Suprapubic skin (tissue), 4 donors: ENCODE data around the gene NUDCD2. TPM values are rescaled to one million over a fixed set of nuclear protein-coding genes. Genes with fewer than 3 reads are reported as not detected.

Source experiments
- DNase-seq, 2 donors: peaks; one replicate each; pipeline ENCODE4 v3.0.0-alpha.2; 2019; ENCODE audit warnings: low spot score in 2 of 2
- H3K27ac ChIP-seq: fragments of 200-600 bp; sonication (generic); one replicate; pipeline ENCODE4 v1.5.1; 2019
- H3K27me3 ChIP-seq: fragments of 200-600 bp; sonication (generic); one replicate; pipeline ENCODE4 v1.5.1; 2019
- H3K36me3 ChIP-seq: fragments of 200-600 bp; sonication (generic); one replicate; pipeline ENCODE4 v1.5.1; 2019
- H3K4me1 ChIP-seq: fragments of 200-600 bp; sonication (generic); one replicate; pipeline ENCODE4 v1.5.1; 2019
- H3K4me3 ChIP-seq: fragments of 200-600 bp; sonication (generic); one replicate; pipeline ENCODE4 v1.5.1; 2019; ENCODE audit warnings: mild to moderate bottlenecking
- H3K9me3 ChIP-seq: fragments of 200-600 bp; sonication (generic); one replicate; pipeline ENCODE4 v1.5.1; 2019
- CTCF ChIP-seq, 2 donors: fragments of 200-600 bp in 1 of 2; fragments of 450-650 bp in 1 of 2; sonication (generic) in 1 of 2; IDR thresholded peaks; one replicate each; pipeline ENCODE4 v1.5.1; 2016 to 2019; ENCODE audit warnings: antibody characterized with exemption in 2 of 2, mild to moderate bottlenecking in 1 of 2, moderate library complexity in 1 of 2
- EP300 ChIP-seq: sonication (generic); formaldehyde crosslinking; IDR thresholded peaks from one replicate; pipeline ENCODE4 v1.6.1; 2017; ENCODE audit warnings: antibody characterized with exemption
- POLR2A ChIP-seq, 2 donors: fragments of 450-650 bp; IDR thresholded peaks; one replicate each; pipeline ENCODE4 v1.6.1; 2017; ENCODE audit warnings: antibody characterized with exemption in 2 of 2, mild to moderate bottlenecking in 2 of 2, moderate library complexity in 2 of 2
- POLR2AphosphoS5 ChIP-seq, 3 donors: sonication (generic); formaldehyde crosslinking; IDR thresholded peaks; one replicate each; pipeline ENCODE4 v1.6.1; 2017; ENCODE audit warnings: antibody characterized with exemption in 3 of 3
- WGBS: methylation state at CpG from one replicate; pipeline ENCODE4 v1.1.5; 2018; 5-methylcytosine and 5-hydroxymethylcytosine counted together
- total RNA-seq, 4 donors: library from RNA; depleted of rRNA; stranded (reverse); fragments of >200 nt; gene quantifications; one replicate each; pipeline ENCODE4 v1.1.0, GENCODE V29; 2016

The NUDCD2 gene
- total RNA-seq, 4 donors from 2014 or later: 4.4 to 19.0 (median 6.1) TPM

- Histone ChIP-seq H3K27me3 (no peaks in the 10 kb centered on the region), H3K4me1 (no peaks in the 10 kb centered on the region), H3K27ac (no peak overlapping the region), H3K4me3 (no peak overlapping the region), H3K36me3 (peaks cover 76% of the 10 kb centered on the region), H3K9me3 (no peaks in the 10 kb centered on the region)
- TF ChIP-seq EP300 (no peak), POLR2AphosphoS5 (IDR thresholded peaks at IDR 0.05) (no peak), CTCF (IDR thresholded peaks at IDR 0.05) (no peak), POLR2A (IDR thresholded peaks at IDR 0.05) (no peak)
- DNase-seq: no peak
Measured at GRCh38 chr5:163447191-163447590, 12.7 kb downstream of the NUDCD2 start.

DNA sequence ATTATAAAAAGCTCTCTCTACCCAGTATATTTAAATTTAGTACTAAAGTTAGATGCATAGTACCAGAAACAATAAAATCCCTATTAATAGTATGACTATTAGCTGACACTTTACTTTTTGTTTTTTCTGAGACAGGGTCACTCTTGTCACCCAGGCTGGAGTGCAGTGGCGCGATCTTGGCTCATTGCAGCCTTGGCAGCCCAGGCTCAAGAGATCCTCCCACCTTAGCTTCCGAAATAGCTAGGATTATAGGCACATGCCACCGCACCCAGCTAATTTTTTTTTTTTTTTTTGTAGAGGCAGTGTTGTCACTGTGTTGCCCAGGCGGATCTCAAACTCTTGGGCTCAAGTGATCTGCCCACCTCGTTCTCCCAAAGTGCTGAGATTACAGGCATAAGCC, 14.6 kb downstream of the NUDCD2 start:
- TF ChIP-seq EP300 (no peak), POLR2A (IDR thresholded peaks at IDR 0.05) (no peak), POLR2AphosphoS5 (IDR thresholded peaks at IDR 0.05) (no peak), CTCF (IDR thresholded peaks at IDR 0.05) (no peak)
- WGBS: 90% methylated on average over 6 of the region's 6 CpGs

GRCh38 chr5:163444526-163444925, 15.4 kb downstream of the NUDCD2 start:
- WGBS: 93% methylated on average over 1 of the region's 1 CpG
- H3K9me3 ChIP-seq: no peaks in the 10 kb centered on the region
- H3K27ac ChIP-seq: no peak overlapping the region
- H3K4me3 ChIP-seq: no peak overlapping the region
- no peak for DNase-seq
- H3K27me3 ChIP-seq: no peaks in the 10 kb centered on the region
- H3K4me1 ChIP-seq: peaks cover 7% of the 10 kb centered on the region
- H3K36me3 ChIP-seq: peaks cover 72% of the 10 kb centered on the region
- TF ChIP-seq CTCF (IDR thresholded peaks at IDR 0.05): no peak
- TF ChIP-seq POLR2A (IDR thresholded peaks at IDR 0.05): no peak
- no peak for TF ChIP-seq EP300
- no peak for TF ChIP-seq POLR2AphosphoS5 (IDR thresholded peaks at IDR 0.05)

More for the DNA sequence above, 14.6 kb downstream of the NUDCD2 start:
- no peak for DNase-seq
- Histone ChIP-seq H3K9me3 (no peaks in the 10 kb centered on the region), H3K27ac (no peak overlapping the region), H3K27me3 (no peaks in the 10 kb centered on the region), H3K4me1 (no peaks in the 10 kb centered on the region), H3K36me3 (peaks cover 72% of the 10 kb centered on the region), H3K4me3 (no peak overlapping the region)

- TF ChIP-seq CTCF (IDR thresholded peaks at IDR 0.05) (no peak), EP300 (no peak), POLR2A (IDR thresholded peaks at IDR 0.05) (no peak), POLR2AphosphoS5 (IDR thresholded peaks at IDR 0.05) (no peak)
- Histone ChIP-seq H3K4me1 (peaks cover 29% of the 10 kb centered on the region), H3K36me3 (peaks cover 50% of the 10 kb centered on the region), H3K9me3 (no peaks in the 10 kb centered on the region), H3K27me3 (no peaks in the 10 kb centered on the region), H3K27ac (no peak overlapping the region), H3K4me3 (no peak overlapping the region)
- 94% methylated on average over 3 of the region's 3 CpGs for WGBS
- no peak for DNase-seq
Measured at GRCh38 chr5:163440954-163441353, 18.9 kb downstream of the NUDCD2 start.

GRCh38 chr5:163439092-163439425, 20.8 kb downstream of the NUDCD2 start:
- Histone ChIP-seq H3K4me3 (no peak overlapping the region), H3K9me3 (no peaks in the 10 kb centered on the region), H3K4me1 (peaks cover 29% of the 10 kb centered on the region), H3K27me3 (no peaks in the 10 kb centered on the region), H3K36me3 (peaks cover 31% of the 10 kb centered on the region), H3K27ac (no peak overlapping the region)
- TF ChIP-seq POLR2A (IDR thresholded peaks at IDR 0.05): no peak
- TF ChIP-seq POLR2AphosphoS5 (IDR thresholded peaks at IDR 0.05): no peak
- TF ChIP-seq CTCF (IDR thresholded peaks at IDR 0.05): no peak
- no peak for TF ChIP-seq EP300
- no peak for DNase-seq
- 39% methylated on average over 2 of the region's 2 CpGs for WGBS
